Spleen (tissue), 7 donors: ENCODE data around the gene MANEAL.

Experiments
- CTCF ChIP-seq, 11 experiments: fragments of 200-600 bp in 7 of 11; fragments of 450-650 bp in 4 of 11; sonication (generic) in 4 of 11; IDR thresholded peaks in 8 of 11; conservative IDR thresholded peaks in 3 of 11; 1 replicate in 7 of 11; 2 replicates in 4 of 11; pipeline versions ENCODE4 v1.4.0 to v1.8.0; 2016 to 2021; ENCODE audit warnings: antibody characterized with exemption in 11 of 11, inconsistent platforms in 4 of 11, mild to moderate bottlenecking in 1 of 11
- POLR2A ChIP-seq, 3 donors: fragments of 450-650 bp; IDR thresholded peaks; one replicate each; pipeline ENCODE4 v1.5.1; 2017; ENCODE audit warnings: antibody characterized with exemption in 3 of 3, mild to moderate bottlenecking in 1 of 3
- donor health status: DM: no; HTN: no; CAD: no; lungs with moderate emphysema.
- donor health status: DM: no; HTN: no; CAD: no.
- donor health status: DM: no; HTN: no; CAD: no.

- no peak for TF ChIP-seq CTCF (IDR thresholded peaks at IDR 0.05 in 8 of 11, conservative IDR thresholded peaks at IDR 0.05 in 3 of 11)
- TF ChIP-seq POLR2A (IDR thresholded peaks at IDR 0.05) = no peak
Measured at GRCh38 chr1:37755290-37755689, 38.4 kb upstream of the MANEAL start.
